Renal cortex interstitium (tissue), 11 donors: Measurements from ENCODE around the gene CELF5. TPM values are rescaled to one million over a fixed set of nuclear protein-coding genes. Genes with fewer than 3 reads are reported as not detected.
"Not testable (repeated sequence)": the region's sequence is repeated elsewhere in the genome, so short reads cannot be mapped to it uniquely, and the experiment has no call there.

ENCODE experiments used
- DNase-seq, 11 donors: peaks; one replicate each; pipeline ENCODE4 v3.0.0-alpha.2; 2013; ENCODE audit warnings: low read depth in 9 of 11, low spot score in 4 of 11; ENCODE audit errors: extremely low read depth in 1 of 11
- polyA plus RNA-seq, 3 donors: library from polyadenylated mRNA; unstranded; fragments of 120-200 nt; gene quantifications; one replicate each; pipeline ENCODE4 v1.2.1, GENCODE V29; 2013; ENCODE audit not compliant: insufficient read length in 3 of 3

The CELF5 gene
- polyA plus RNA-seq, 3 donors: 0.75 to 1.7 (median 0.82) TPM

- DNase-seq: no peak
Observed at GRCh38 chr19:3330047-3330446, 105.6 kb downstream of the CELF5 start.

- DNase-seq: not testable (repeated sequence)
Observed at GRCh38 chr19:3332232-3332631, 107.8 kb downstream of the CELF5 start.

GRCh38 chr19:3333020-3333583, 108.6 kb downstream of the CELF5 start:
- DNase-seq: no peak

DNA sequence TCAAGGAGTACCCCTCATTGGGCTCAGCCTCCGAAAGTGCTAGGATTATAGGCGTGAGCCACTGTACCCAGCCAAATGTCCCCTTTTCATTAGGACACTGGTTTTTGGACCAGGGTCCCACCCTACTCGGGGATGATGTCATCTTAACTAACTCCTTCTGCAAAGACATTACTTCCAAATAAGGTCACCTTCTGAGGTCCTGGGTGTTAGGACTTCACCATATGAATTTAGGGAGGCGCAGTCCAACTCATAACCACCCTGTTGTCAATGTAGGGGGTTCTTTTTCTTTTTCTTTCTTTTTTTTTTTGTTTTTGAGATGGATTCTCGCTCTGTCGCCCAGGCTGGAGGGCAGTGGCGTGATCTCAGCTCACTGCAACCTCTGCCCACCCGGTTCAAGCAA, 109.2 kb downstream of the CELF5 start:
- no peak for DNase-seq

DNA sequence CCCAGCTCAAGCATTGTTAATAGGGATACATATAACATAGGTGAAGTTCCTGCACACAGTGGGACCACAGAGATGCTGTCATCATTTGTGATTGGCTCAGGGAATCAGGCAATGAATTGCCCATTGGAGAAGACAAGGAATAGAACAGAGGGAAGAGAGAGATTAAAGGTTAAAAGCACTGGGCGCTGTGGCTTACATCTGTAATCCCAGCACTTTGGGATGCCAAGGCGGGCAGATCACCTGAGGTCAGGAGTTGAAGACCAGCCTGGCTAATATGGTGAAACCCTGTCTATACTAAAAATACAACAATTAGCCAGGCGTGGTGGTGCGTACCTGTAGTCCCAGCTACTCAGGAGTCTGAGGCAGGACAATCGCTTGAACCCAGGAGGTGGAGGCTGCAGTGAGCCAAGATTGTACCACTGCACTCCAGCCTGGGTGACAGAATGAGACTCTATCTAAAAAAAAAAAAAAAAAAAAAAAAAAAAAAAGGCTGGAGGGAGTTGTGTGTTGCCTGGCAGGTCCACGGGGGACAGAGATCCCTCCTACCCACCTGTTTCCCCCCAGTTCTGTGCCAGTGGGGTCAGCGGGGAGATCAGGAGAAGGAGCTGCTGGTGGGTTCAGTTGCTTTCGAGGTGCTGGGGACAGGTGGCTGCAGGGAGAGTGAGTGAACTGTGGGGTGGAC, 110.4 kb downstream of the CELF5 start:
- not testable (repeated sequence) for DNase-seq

- DNase-seq: no peak
Observed at GRCh38 chr19:3335431-3336350, 111.2 kb downstream of the CELF5 start.

DNA sequence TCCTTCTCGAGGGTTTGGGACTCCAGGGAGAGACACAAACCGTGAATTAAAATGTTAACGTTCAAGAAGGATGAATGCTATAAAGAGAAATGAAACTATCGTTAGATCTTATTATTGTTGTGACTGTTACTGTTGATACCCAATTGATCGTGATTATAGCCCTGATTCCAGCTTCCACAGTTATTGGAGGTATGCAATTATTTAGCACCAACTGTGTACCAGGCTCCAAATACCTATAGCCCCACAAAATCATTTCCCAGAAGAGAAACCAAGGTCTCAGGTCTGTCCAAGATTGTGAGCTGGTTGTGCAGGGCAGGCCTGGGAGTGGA, 111.9 kb downstream of the CELF5 start:
- DNase-seq: no peak

DNA sequence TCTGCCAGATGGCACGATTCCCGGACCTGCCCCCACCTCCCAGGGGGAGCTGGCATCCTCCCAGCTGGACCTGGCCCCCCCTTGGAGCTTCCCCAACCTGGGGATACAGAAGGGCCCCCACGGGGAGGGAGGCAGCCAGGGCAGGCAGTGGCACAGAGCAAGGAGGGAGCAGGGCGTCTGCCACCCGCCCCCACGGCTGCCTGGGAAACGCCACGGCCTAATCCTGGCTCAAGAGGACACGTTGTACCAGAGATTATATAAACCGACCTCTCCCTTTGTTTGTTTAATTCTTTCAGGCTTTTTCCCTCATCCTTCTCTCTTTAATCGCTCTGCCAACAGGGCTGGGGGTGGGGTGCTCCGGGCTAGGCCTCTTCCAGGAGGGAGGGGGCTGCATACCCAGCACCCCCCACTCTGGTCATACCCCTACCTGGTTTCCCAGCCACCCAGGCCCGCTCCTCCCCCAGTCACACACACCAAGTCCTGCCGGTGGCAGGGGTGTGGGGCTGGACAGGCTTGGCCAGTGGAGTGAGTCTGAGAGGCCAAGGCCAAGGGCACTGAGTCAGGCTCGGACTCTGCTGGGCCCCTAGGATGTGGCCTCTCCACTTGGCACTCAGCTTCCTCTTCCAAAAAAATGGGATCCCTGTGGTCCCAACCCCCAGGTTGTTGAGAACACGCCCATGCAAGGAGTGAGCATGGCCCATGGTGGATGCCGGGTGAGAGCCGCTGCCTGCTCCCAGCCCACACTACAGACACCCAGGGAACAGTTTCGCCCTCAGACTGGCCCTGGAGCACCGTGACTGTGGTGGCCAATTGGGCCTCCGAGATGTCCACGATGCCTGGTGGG, 112.4 kb downstream of the CELF5 start:
- DNase-seq: no peak

GRCh38 chr19:3338541-3339181, 114.2 kb downstream of the CELF5 start:
- DNase-seq: no peak

DNA sequence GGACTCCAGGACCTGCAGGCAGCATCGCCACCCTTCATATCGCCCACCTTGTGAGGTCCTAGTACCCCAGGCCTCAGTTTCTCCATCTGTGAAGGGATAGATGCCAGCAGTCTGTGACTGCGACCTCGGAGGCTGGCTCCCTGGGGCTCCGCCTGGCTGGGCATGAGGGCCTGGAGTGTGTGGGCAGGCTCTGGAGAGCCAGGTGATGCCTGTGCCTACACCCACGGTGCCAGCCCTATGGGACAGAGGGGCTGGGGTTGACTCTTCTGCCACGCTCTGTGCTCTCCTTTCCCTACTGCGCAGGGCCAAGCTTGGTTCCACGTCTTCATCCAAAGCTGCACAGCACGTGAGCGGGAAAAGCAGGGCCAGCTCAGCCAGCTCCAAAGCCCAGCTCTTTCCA, 115.9 kb downstream of the CELF5 start:
- DNase-seq: no peak

- DNase-seq: no peak
Observed at GRCh38 chr19:3342246-3342645, 117.8 kb downstream of the CELF5 start.

DNA sequence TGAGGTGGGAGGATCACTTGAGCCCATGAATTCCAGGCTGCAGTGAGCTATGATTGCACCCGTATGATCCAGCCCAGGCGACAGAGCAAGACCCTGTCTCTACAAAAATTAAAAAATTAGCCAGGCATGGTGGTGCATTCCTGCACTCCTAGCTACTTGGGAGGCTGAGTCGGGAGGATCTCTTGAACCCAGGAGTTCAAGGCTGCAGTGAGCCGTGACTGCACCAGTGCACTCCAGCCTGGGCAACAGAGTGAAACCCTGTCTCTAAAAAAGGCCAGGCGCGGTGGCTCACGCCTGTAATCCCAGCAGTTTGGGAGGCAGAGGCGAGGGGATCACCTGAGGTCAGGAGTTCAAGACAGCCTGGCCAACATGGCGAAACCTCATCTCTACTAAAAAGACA, 118.5 kb downstream of the CELF5 start:
- DNase-seq: not testable (repeated sequence)

DNA sequence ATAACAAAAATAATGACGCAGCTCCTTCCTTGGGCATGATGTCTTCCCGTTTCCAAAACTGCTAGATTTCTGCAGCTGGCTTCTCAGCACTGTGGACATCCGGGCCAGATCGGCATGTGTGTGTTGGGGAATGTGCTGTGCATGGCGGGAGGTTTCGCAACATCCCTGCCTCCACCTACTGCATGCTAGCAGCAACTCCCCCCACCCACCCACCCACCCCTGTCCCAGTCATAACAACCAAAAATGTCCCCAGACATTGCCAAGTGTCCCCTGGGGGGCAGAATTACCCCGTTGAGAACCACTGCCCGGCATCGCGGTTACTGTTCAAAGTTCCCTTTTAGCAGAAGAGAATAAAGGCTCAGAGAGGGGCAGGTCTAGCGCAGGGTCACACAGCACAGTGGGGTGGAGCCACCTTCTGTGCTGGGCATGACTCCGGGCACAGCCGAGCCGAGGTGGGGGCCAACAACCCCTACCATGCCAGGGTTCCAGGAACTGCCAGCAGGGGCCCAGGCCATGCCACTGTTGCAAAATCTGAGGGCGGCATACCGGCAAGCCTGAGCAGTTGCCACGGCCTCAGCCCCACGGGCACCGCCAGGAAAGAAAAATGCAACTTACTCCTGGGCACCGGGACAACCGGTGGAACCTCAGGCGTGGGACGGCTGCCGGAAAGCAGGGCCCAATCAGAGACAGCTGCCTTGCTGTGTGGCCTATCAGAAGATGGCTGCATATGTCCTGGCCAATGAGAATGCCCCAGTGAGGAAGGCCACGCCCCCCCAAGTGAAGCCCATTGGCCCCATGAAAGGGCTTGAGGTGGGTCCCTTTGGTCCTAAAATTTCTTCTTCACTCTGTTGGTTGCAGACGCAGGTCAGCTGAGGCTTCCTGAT, 119.4 kb downstream of the CELF5 start:
- DNase-seq: no peak

DNA sequence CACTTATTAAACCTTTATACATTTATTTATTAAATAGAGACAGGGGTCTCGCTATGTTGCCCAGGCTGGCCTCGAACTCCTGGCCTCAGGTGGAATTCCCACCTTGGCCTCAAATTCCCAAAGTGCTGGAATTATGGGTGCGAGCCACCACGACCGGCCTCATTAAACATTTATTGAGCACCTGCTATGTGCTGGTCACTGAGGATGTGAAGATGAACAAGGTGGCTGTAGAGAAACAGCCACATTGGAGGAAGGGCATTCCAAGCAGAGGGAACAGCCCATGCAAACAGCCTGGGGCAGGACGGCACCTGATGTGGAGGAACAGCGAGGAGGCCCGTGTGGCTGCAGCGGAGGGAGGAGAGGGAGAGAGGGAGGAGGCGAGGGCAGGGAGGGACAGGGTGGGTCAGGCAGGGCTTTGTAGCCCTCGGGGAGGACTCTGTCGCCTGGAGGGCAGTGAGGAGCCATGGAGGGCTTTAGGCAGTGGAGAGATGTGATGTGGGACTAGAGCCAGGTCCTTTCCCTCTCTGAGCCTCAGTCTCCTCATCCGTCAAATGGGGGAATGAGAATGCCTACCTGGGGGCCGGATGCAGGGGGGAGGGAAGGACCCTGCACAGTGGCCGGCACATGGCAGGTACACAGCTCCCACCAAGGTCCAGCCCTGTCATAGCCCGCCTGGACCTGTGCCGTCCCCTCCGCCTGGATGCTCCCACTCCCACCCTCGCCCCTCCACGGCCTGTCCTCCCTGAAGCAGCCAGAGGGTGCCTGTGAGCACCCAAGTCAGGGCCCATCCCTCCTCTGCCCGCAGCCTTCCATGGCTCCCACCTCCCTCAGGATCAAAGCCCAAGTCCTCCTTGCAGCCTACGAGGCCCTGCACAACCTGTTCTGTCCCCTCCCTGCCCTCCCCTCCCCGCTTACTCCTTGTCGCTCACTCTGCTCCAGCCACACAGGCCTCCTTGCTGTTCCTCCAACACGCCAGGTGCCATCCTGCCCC, 120.4 kb downstream of the CELF5 start:
- DNase-seq: no peak

- DNase-seq: no peak
Observed at GRCh38 chr19:3345850-3346460, 121.5 kb downstream of the CELF5 start.
